ACC112 (cell line): ENCODE data around the gene TMEM176A.

Source experiments
- H2AFZ ChIP-seq: fragments of 200-600 bp; sonication (generic); one replicate; pipeline ENCODE4 v1.6.0; 2017; ENCODE audit warnings: antibody characterized with exemption, low read length; ENCODE audit not compliant: unreplicated experiment
- H3K27ac ChIP-seq: fragments of 200-600 bp; sonication (generic); 2 replicates; pipeline ENCODE4 v1.5.1; 2014; ENCODE audit warnings: low read depth, mild to moderate bottlenecking, antibody characterized with exemption, low read length, moderate library complexity
- H3K27me3 ChIP-seq: fragments of 200-600 bp; sonication (generic); 2 replicates; pipeline ENCODE4 v1.6.1; 2014; ENCODE audit warnings: mild to moderate bottlenecking, antibody characterized with exemption, low read length, moderate library complexity, mixed read lengths; ENCODE audit not compliant: insufficient read depth
- H3K36me3 ChIP-seq: fragments of 200-600 bp; sonication (generic); 2 replicates; pipeline ENCODE4 v1.6.1; 2016; ENCODE audit warnings: mild to moderate bottlenecking, antibody characterized with exemption, low read length, moderate library complexity, mixed read lengths; ENCODE audit not compliant: insufficient read depth
- H3K4me1 ChIP-seq: fragments of 200-600 bp; sonication (generic); one replicate; pipeline ENCODE4 v1.6.1; 2016; ENCODE audit warnings: low read length, mixed read lengths; ENCODE audit not compliant: insufficient read depth, unreplicated experiment, control insufficient read depth
- H3K4me3 ChIP-seq: fragments of 200-600 bp; sonication (generic); 2 replicates; pipeline ENCODE4 v1.5.1; 2014; ENCODE audit warnings: mild to moderate bottlenecking, low read depth, low read length
- H3K79me2 ChIP-seq: fragments of 200-600 bp; sonication (generic); one replicate; pipeline ENCODE4 v1.6.0; 2016; ENCODE audit warnings: low read length; ENCODE audit not compliant: control insufficient read depth, unreplicated experiment, insufficient read depth

Gene TMEM176A

GRCh38 chr7:150820578-150821198 lies 20.1 kb downstream of the TMEM176A start:
- Histone ChIP-seq H2AFZ (no peak overlapping the region), H3K36me3 (no peaks in the 10 kb centered on the region), H3K27ac (no peak overlapping the region), H3K4me1 (no peaks in the 10 kb centered on the region), H3K27me3 (peaks cover 2% of the 10 kb centered on the region; the same call in 1 of the 2 replicates), H3K4me3 (no peak overlapping the region), H3K79me2 (no peaks in the 10 kb centered on the region)

GRCh38 chr7:150823043-150823442 lies 22.5 kb downstream of the TMEM176A start:
- H3K4me3 ChIP-seq: no peak overlapping the region
- H3K36me3 ChIP-seq: no peaks in the 10 kb centered on the region
- no peak overlapping the region for H2AFZ ChIP-seq
- no peaks in the 10 kb centered on the region for H3K79me2 ChIP-seq
- no peaks in the 10 kb centered on the region for H3K4me1 ChIP-seq
- peaks cover 5% of the 10 kb centered on the region; the same call in 1 of the 2 replicates for H3K27me3 ChIP-seq
- no peak overlapping the region for H3K27ac ChIP-seq

- H3K36me3 ChIP-seq: no peaks in the 10 kb centered on the region
- H2AFZ ChIP-seq: no peak overlapping the region
- H3K4me1 ChIP-seq: no peaks in the 10 kb centered on the region
- H3K27ac ChIP-seq: no peak overlapping the region
- H3K4me3 ChIP-seq: no peak overlapping the region
- peaks cover 5% of the 10 kb centered on the region; the same call in 1 of the 2 replicates for H3K27me3 ChIP-seq
- no peaks in the 10 kb centered on the region for H3K79me2 ChIP-seq
Measured at GRCh38 chr7:150823484-150824126, 23.0 kb downstream of the TMEM176A start.

DNA sequence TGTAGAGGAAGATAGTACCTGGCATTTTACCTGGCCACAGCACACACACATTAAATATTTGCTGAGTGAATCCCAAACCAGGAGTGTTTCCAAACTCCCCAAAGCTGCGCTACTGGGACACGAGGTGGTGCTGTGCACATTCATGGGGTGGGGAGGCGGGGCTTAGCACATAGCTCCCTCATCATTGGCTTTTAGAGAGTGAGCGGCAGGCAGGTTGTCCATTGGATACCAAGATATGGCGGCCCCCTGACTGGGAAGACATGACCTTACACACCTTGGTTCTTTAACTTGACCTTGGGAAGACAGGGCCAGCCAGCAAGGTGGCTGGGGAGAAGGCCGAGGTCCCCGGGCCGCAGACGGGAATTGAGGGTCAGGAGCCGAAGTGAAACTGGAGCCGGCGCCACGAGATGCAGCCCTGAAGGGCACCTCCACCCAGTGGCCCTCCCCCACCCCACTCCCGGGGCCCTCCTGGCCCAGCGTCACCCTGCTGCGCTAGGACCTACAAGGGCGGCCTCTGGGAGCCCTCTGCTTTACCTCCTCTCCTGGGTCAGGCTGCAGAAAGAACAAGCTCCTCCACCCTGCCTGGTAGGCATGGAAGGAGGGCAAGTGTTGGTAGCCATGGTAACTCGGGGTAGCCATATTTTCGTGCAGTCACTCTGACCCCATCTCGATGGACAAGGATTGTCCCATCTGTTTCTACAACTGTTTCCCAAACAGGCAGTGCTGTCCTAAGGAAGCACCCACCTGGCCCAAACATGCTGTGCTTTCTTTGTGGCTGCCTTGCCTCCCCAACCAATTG lies 24.0 kb downstream of the TMEM176A start:
- Histone ChIP-seq H3K79me2 (no peaks in the 10 kb centered on the region), H3K36me3 (no peaks in the 10 kb centered on the region), H3K27ac (no peak overlapping the region), H3K27me3 (peaks cover 5% of the 10 kb centered on the region; the same call in 1 of the 2 replicates), H3K4me1 (no peaks in the 10 kb centered on the region), H2AFZ (no peak overlapping the region), H3K4me3 (no peak overlapping the region)

DNA sequence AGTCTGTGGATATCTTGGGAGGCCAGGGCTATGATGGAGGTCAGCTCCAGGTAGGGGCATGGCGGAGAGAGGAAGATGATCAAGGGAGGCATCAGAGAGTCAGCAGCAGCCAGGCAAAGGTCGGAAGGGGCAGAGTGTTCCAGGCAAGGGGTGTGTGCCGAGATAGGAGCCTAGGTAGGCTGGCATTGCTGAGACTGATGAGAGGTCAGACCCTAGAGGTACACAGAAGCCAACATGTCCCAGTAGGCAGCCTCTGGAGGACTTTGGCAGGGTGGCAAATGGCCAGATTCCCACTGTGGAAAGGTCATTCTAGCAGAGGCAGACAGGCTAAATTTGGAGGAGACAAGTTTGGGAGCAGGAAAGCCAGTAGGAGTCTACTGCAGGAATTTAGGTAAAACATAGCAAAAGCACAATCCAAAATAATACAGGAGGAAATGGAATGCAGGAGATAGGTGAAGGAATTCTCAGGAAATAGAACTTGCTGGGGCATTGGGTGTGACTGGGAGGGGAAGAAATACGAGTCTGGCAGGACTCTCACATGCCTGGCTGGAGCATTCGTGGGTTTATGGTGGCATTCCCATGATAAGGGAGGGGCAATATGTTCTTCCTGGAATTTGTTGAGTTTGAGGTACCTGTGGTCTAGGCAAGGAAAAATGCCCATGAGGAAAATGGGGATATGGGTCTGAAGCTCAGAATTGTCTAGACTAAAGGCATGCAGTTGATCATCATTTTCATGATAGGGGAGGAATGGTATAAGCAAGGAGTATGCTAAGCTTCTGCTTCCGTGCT lies 25.7 kb downstream of the TMEM176A start:
- Histone ChIP-seq H3K4me3 (no peak overlapping the region), H3K36me3 (no peaks in the 10 kb centered on the region), H3K27ac (no peak overlapping the region), H3K27me3 (peaks cover 5% of the 10 kb centered on the region; the same call in 1 of the 2 replicates), H3K4me1 (no peaks in the 10 kb centered on the region), H2AFZ (no peak overlapping the region), H3K79me2 (no peaks in the 10 kb centered on the region)

DNA sequence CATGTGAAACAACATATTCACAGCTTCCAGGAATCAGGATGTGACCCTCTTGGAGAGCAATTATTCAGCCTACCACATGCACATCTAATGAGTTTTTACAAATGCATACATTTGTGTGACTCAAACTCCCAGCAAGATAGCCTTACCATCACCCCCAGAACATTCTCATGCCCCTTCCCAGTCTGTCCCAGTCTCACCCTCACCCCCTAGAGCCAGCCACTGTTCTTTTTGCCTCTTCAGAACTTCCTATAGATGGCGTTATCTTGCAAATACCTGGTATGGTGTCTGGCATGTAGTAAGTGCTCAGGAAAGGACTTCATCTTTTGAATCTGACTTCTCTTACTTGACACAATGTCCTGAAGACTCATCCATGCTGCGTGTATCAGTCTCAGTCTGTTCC lies 27.8 kb downstream of the TMEM176A start:
- H3K36me3 ChIP-seq: no peaks in the 10 kb centered on the region
- H3K4me3 ChIP-seq: no peak overlapping the region
- no peak overlapping the region for H2AFZ ChIP-seq
- no peaks in the 10 kb centered on the region for H3K4me1 ChIP-seq
- peaks cover 5% of the 10 kb centered on the region; the same call in 1 of the 2 replicates for H3K27me3 ChIP-seq
- no peaks in the 10 kb centered on the region for H3K79me2 ChIP-seq
- no peak overlapping the region for H3K27ac ChIP-seq

GRCh38 chr7:150829426-150829825 lies 28.9 kb downstream of the TMEM176A start:
- Histone ChIP-seq H2AFZ (no peak overlapping the region), H3K4me1 (no peaks in the 10 kb centered on the region), H3K36me3 (no peaks in the 10 kb centered on the region), H3K27me3 (peaks cover 5% of the 10 kb centered on the region; the same call in 1 of the 2 replicates), H3K4me3 (no peak overlapping the region), H3K79me2 (no peaks in the 10 kb centered on the region), H3K27ac (no peak overlapping the region)

GRCh38 chr7:150830937-150831336 lies 30.4 kb downstream of the TMEM176A start:
- no peak overlapping the region for H3K27ac ChIP-seq
- no peaks in the 10 kb centered on the region for H3K4me1 ChIP-seq
- no peaks in the 10 kb centered on the region for H3K36me3 ChIP-seq
- H3K4me3 ChIP-seq: no peak overlapping the region
- H3K79me2 ChIP-seq: no peaks in the 10 kb centered on the region
- no peak overlapping the region for H2AFZ ChIP-seq
- no peaks in the 10 kb centered on the region for H3K27me3 ChIP-seq

DNA sequence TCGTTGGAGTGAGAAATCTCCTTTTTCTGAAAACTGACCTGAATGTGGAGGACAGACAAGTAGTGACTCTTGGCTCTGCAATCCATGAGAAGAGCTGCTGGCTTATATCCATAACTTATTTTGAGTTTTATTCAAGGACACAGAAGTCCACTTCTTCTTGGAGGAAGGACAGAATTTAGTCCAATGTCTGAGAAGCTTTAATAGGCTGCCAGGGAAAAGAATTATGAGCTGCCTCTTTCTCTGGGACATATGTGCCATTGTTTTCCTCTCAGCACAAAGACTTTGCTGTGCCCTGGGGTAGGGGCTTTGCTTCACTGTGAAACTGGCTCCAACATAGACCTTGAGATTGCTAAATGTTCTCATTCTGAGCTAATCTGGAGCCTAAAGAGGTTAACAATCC lies 31.3 kb downstream of the TMEM176A start:
- no peaks in the 10 kb centered on the region for H3K27me3 ChIP-seq

DNA sequence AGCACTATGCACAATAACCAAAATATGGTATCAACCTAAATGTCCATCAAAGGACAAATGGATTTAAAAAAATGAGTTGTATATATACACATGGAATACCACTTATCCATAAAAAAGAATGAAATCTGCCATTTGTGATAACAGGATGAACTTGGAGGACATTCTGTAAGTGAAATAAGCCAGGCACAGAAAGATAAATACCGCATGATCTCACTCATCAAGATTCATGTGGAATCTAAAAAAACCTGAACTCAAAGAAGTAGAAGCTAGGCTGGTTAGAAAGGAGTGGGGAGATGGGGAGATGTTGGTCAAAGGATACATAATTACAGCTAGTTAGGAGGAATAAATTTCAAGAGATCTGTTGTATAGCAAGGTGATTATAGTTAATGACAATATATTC lies 34.5 kb downstream of the TMEM176A start:
- Histone ChIP-seq H3K79me2 (no peaks in the 10 kb centered on the region), H2AFZ (no peak overlapping the region), H3K4me3 (no peak overlapping the region), H3K27me3 (no peaks in the 10 kb centered on the region), H3K36me3 (no peaks in the 10 kb centered on the region), H3K4me1 (no peaks in the 10 kb centered on the region), H3K27ac (no peak overlapping the region)

More for the DNA sequence above, 31.3 kb downstream of the TMEM176A start:
- H3K4me3 ChIP-seq: no peak overlapping the region
- H3K36me3 ChIP-seq: no peaks in the 10 kb centered on the region
- H2AFZ ChIP-seq: no peak overlapping the region
- H3K27ac ChIP-seq: no peak overlapping the region
- no peaks in the 10 kb centered on the region for H3K79me2 ChIP-seq
- H3K4me1 ChIP-seq: no peaks in the 10 kb centered on the region
